Glomerular visceral epithelial cell (primary cell): ENCODE results near the gene ART3.

Experiments used
- DNase-seq: peaks from one replicate; pipeline ENCODE4 v3.0.0-alpha.2; 2016; ENCODE audit errors: extremely low spot score

ART3 gene

DNA sequence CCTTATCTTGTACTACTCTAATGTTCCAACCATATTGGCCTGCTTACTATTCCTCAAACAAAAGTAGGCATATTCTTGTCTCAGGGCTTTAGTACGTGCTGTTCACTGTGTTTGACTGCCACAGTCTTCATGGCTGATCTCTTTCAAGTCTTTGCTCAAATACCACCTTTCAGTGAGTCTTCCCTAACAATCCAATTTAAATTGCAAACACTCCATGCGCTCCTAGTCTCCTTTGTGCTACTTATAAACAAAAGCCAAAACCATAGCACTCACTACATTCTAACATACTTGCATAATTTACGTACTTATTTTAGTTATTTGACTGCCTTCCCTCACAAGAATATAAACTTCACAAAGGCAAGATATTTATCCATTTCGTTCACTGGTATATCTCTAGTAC is 1.7 kb upstream of the ART3 start:
- no peak for DNase-seq

DNA sequence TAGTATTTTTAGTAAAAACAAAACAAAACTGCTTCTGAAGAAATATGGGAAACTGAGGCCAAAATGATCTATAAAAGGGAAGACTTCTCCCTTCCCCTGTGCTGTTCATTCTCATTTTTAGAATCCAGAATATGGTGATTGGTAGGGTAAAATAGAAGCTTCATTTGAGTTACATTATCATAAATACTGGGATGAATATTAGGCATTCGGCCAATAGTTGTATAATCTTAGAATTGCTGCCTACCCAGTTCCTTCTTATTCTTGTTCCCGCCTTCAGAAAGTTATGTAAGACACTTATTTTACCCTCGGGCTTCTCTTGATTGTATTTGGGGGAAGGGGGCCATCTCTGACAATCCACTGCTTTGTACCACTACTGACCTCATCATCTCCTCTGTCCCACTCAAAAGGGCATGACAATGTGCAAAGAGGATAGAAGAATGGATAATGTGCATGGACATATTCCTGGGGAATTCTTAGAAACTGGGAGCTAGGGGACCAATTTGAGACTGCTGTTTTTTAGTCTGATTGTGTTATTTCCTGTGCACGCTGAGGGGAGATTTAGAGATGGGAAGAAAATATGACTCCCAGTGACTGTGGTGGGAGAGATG is 588 bp downstream of the ART3 start:
- DNase-seq, result no peak

DNA sequence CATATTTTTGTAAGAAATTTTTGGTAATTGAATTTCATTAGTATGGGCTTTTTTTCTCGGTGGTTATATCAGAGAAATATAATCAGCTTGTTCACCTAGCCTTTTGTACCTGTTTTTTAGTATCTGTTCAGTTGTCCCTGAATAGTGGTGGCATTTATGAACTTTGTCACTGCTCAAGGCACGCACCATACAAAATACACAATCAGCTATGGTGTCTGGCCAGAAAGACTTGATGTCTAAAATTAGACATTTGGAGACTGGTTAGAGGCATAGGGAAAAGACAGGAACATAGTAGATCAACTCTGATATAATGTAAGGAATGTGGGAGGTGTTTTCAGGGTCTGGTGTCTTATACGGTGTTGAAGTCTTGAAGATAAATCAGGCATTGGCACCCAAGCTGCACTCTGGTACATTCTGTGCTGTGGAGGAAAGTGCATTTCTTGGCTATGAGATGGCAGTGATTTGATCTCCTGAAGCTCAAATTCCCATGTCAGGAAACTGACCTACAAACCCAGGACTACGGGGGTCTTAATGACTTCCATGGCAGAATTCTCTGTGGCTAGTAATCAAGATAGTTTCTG is 3.6 kb downstream of the ART3 start:
- no peak for DNase-seq

DNA sequence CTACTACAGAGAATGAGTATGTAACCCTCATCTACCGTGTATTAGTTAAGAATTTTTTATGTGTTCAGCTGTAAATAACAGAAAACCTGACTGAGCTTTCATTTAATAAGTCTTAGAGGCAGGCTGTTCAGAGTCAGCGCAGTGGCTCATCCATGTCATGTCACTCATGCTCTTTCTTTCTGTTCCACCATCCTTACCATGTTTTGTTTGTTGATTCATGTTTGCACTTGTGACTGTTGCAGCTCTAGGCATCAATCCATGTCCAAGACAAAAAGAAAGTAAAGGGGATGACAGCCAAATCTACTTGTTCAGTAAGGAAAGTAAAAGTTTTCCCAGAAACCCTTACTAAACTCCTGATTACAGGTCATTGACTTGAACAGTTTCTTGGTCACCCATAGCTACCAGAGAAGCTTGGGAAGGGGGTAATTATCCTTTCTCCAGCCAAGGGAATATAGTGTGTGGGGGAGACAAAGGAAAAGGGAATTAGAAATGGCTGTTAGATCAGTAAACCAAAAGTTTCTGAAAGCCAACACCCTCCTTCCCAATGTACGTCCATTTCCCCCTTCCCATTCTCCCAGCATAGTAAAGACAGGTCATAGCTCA is 9.0 kb downstream of the ART3 start:
- DNase-seq, result no peak

DNA sequence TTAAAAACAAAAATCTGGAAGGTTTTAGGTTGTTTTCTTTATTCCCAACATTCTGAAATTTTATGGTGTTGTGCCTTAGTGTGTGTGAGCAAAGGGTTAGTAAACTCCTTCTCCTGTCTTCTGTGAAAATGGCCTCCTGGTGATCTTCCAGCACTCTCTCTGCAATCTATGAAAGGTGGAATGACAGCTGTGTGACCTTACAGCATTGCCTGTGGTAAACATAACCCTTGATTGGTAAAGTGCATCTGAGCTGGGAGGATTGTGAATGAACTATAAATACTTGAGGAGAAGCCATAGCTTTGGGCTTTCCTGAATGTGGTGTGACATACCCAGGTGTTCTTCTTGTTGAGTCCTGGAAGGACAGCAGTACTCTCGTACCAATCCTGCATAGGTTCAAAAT is 10.0 kb downstream of the ART3 start:
- DNase-seq, result no peak

DNA sequence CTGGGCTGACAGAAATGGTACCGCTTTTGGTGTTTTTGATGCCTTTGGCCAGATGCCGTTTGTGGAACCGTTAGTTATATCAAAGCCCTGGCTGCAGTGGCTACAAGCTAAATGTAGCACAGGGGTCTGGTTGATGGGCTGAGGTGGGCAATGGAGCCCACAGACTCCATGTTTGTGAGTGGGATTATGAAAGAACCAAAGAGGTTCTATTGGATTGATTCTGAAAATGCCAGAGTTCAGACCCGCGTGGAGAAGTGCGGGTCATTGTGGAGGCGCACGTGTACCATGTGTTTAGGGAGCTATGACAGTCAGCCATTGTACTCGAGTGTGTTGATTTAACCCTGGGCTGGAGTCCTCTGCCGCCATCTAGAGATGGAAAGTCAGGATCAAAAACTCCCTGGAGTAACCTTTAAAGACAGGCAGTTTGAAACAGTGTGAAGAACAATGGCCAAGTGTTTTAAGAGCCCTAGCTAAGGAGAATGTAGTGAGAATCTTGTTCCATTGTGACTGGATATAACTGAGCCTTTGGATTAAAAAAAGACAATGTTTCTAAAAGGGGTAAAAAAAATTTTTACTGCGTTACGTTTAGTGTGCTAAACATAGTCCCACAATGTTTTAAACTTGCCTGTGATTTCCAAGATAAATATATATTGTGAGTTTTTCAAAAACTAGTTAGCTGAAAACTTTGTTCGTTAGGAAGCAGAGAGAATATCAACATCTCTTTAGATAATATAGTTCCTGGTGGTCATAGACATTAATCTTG is 12.7 kb downstream of the ART3 start:
- DNase-seq, result peak; percentile 54

DNA sequence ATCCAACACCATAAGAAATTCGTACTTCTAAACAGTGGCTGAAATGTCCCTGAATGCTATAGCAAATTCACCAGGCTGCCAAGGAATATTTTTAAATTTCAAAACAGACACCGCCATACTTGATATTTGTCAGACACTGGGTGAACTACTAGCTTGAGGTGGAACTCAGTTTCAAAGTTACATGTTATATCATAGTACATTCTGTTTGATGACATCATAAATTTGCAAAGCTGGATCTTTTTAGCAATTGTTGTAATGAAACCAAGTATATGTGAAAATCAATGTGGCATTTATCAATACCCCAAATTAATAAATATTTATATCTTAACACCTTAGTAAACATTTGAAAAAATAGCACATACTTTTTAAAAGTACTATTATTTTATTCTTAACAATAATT is 14.2 kb downstream of the ART3 start:
- no peak for DNase-seq

DNA sequence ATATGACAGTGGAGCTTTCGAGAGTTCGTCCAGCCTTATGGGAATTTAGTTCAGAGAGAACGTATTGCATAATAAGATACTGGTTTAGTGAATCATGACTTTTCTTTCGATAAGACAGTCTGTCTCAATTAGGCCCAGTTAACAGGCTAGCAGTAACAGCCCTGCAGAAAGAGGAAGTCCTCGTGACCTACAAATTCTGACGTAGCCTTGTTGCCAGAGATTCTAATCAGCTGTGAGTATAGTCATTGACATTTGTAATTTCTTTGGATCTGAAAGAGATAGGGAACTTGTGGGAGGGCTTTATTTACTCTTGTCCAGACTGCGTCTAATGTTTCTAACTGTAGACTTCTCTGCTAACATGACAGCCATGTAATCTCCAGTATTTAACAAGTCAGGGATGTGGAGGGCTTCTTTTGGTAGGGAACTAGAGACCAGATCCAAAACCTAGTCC is 15.8 kb downstream of the ART3 start:
- DNase-seq, result no peak

DNA sequence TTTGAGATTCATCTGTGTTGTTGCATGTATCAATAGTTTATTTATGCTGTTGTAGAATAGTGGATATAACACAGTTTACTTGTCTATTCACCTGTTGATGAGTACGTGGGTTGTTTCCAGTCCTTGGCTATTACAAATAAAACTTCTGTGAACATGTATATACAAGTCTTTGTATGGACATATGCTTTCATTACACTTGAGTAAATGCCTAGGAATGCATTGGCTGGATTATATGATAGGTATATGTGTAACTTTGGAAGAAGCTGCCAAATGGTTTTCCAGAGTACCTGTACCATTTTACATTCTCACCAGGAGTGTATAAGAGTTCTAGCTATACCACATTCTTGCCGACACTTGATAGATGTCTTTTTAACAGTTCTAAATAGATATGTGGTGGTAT is 16.5 kb downstream of the ART3 start:
- DNase-seq, result no peak

DNA sequence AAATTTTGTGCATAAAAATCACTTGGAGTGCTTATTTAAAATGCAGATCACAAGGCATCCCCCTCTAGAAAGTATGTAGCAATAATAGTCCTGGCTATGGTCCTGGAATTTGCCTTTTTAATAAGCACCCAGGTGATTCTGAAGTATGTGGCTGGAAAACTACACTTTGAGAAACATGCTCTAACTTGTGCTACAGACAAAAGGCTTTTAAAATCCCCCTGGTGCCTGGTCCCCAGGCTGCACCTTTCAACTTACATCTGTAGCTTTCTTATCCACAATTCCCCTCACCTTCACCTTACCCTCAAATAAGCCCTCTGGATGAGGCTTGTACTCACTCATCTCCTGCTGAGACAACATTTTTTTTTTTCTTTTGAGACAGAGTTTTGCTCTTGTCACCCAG is 21.1 kb downstream of the ART3 start:
- no peak for DNase-seq

DNA sequence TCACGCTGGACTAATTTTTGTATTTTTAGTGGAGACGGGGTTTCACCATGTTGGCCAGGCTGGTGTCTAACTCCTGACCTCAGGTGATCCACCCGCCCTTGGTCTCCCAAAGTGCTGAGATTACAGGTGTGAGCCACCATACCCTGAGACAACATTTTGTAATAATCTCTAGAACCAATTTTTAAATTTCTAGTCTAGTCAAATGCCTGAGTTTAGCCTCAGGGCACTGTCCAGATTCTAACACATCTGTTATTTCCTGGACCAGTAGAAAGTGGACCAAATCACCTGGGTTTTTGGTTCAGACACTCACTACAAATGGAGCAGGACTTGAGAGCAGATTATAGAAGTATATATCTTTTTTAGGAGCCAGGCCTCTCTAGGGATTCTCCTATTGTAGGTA is 21.6 kb downstream of the ART3 start:
- no peak for DNase-seq

DNA sequence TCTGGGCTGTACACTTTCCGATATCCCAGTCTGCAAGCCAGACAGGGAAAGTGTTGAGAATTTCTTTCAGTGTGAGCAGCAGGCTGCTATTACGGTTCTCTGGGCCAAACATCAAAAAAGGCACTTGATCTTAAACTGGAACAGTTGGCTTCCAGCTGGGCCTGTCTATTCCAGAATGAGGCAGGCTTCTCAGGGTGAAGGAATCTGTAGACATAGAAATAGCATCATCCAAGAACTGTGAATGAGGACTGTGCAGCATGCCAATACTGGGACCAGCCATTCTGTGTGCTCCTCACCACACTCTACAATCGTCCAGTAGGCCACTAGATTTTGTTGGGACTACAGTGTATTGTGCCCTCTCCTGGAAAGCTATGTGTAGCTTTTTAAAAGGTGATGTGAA is 31.1 kb downstream of the ART3 start:
- DNase-seq, result no peak

DNA sequence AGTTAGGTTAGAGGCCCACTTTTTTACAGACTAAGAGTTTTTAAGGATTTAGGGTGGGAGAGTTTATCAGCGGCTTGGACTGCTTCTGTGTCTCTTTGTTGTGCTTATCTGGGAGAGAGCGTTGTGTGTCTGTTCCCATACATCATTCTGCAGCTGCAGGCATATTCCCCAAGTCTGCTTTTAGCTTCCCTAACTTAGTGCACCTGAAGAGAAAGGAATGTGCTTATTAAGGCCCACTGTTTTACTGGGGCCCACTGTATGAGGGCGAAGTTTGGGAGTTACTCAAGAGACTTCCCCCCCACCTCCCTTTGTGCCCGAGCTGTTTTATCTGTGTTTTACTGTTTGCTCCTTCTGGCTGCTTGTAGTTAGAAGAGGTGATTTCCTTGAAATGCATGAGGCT is 31.9 kb downstream of the ART3 start:
- no peak for DNase-seq

DNA sequence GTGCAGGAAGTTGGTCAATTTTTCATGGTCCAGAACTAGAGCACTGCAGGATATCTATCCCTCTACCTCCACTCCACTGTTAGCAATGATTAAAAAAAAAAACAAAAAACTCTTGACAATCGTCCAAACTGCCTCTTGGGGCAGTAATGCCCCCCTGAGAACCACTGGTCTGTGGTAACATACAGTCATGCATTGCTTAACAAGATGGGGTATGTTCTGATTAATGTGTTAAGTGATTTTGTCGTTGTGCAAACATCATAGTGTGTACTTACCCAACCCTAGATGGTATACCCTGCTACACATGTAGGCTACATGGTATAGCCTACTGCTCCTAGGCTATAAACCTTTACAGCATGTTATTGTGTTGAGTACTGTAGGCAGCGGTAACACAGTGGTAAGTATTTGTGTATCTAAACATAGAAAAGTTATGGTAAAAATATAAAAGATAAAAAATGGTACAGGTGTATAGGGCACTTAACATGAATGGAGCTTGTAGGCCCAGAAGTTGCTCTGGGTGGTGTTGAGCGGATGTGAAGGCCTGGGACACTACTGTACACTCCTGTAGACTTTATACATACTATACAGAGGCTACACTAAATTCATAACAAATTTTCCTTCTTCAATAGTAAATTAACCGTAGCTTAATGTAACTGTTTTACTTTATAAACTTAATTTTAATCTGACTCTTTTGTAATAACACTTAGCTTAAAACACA is 34.1 kb downstream of the ART3 start:
- peak; percentile 41 for DNase-seq

DNA sequence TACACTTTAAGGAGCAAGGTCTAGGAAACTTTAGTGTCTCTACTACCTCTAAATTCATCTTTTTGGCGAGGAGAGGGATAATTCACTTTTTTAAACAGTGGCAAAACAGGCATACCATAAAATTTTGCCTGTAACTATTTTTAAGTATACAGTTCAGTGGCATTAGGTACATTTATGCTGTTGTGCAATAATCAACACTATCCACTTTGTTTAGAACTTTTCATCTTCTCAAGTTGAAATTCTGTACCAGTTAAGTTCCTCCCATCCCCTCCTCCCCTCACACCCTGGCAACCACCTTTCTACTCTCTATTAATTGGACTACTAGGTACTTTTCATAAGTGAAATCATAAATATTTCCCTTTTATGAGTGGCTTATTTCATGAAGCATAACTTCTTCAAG is 42.3 kb downstream of the ART3 start:
- DNase-seq, result no peak

DNA sequence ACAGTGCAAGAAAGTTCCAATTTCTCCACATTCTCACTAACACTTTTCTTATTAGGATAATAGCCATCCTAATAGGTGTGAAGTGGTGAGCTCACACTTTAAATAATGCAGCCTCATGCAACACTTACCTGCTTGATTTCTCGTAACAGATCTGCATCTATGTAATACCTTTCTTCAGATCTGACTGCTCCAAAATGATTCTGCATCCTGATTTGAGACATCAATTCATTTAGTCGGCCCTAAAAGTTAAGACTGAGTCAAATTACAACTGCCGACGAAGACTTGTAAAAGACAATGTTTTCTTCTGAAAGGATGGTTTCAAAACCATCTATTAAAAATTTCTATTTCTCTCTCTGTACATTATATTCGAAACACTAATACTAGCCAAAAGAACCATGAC is 43.0 kb downstream of the ART3 start:
- DNase-seq, result no peak

DNA sequence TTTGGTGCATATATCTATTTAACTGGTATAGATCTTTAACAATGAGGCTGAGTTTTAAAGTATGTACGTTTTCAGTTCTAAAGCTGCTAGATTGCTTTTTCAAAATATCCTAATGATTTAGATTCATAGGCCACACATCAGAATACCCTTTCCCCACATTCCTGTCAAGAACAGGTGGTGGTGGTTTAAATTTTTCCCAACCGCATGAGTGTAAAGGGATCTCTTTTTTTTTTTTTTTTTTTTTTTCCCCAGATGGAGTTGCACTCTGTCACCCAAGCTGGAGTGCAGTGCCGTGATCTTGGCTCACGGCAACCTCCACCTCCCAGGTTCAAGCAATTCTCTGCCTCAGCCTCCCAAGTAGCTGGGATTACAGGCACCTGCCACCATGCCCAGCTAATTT is 45.7 kb downstream of the ART3 start:
- DNase-seq, result no peak

DNA sequence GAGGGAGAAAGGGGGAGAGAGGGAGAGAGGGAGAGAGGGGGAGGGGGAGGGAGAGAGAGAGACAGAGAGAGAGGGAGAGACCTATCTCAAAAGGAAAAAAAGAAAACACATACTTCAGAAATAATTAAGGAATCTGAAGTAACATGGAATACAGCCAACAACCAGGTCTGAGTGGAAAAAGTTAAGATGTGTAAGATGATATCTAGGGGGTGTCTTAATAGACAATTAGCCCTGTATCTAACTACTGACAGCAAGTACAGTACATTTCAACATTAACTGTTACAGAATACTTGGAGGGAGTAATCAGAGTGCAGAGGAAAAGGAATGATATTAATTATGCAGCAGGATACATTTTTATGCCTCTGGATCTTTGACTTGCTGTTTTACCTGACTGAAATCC is 51.3 kb downstream of the ART3 start:
- DNase-seq, result no peak

DNA sequence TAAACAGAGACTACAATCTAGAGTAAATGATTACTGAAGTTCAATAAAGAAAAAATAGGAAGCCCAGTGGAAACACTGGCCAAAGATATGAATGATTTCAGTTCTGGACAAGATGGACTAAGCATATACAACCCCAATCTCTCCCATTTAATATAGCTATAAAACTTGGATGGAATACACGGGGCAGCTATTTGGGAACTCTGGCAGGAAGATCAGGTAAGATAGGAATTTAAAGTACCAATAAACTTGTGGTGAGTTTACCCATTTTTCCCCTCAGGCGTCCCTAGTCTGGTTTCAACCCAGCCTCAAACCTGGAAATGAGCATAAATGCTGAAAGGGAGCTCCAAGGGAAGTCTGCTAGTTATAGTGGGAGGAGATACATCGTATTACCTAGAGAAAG is 53.2 kb downstream of the ART3 start:
- no peak for DNase-seq

DNA sequence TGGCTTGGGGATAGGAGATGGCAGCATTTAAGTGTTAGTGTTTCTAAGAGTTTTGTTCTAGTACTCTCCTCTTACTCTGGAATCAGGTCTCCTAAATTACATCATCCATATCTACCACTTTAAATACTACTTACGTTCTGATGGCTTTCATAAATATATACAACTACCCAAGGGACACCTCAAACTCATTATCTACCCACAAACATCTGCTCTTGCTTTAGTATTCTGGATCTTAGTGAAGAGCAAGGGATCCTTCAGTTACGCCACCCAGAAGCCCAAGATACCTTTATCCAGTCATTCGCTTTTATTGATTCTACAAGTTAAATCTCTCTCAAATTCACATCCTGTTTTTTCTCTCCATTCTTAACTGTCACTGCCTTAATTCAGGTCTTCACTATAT is 66.7 kb downstream of the ART3 start:
- DNase-seq, result no peak

DNA sequence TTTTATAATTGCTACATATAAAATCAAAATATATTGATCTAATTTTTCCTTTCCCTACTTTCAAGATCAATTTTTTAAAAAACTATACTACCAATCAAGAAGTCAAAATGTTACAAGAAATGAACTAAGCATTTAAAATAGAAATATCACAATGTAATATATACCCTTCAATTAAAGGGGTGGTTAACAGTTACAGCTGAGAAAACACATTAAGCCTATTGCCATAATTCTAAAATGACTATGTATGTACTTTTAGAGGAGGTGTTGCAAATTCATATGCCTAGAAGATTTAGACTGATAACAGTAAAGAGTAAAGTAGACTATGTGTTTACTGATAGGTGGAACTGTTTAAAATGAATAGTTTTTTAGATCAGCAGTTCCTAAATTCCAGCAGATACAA is 70.0 kb downstream of the ART3 start:
- DNase-seq, result no peak

DNA sequence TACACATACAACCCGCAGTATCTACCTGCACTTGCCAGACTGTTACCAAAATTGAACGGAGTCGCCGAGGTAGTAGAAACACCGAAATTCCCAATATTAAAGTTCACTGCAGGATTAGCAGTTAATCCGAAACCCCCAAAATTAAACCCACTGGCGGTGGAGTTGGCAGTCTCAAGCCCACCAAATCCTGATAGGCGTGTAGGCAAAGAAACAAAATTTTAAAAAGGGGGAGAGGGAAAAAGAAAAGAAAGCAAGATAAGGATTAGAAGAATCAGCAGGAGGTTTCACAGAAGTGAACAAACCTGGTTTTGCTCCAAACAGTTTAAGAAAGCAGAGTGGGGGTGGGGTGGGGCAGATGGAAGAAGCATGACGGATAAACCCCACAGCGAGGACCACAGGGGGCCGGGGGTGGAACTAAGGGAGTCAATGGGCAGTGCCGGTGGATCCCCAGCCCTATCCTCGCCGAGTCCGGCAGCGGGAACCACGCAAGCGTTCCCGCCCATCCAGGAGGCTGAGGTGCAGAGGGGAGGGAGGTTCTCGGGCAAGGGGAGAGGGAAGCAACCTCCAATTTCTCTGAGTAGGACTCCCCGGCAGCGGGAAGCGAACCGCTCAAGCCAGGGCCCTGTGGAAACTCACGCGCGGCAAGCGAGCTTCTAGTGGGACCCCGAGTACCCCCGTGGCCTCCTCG is 73.1 kb downstream of the ART3 start:
- peak; percentile 88 for DNase-seq
